Fibroblast of lung (primary cell): ENCODE results near the gene GP5.

Experiments used
- CTCF ChIP-seq, 2 donors: IDR thresholded peaks in 1 of 2; conservative IDR thresholded peaks in 1 of 2; 1 replicate in 1 of 2; 2 replicates in 1 of 2; pipeline ENCODE4 v1.5.1; 2011 to 2012; ENCODE audit warnings: low read length in 2 of 2, control low read depth in 1 of 2, inconsistent platforms in 1 of 2, low read depth in 1 of 2, mild to moderate bottlenecking in 1 of 2
- EZH2 ChIP-seq: IDR thresholded peaks from 2 replicates; pipeline ENCODE4 v1.5.1; 2012; ENCODE audit warnings: low read length, control low read depth, mild to moderate bottlenecking; ENCODE audit errors: missing control alignments

GRCh38 chr3:194376241-194376560 is 22.9 kb downstream of the GP5 start:
- TF ChIP-seq CTCF (conservative IDR thresholded peaks at IDR 0.05 in 1 of 2, IDR thresholded peaks at IDR 0.05 in 1 of 2; ENCODE audit: low read depth in 1 of 2, low read length in 2 of 2) (no peak), EZH2 (no peak)
